Breast epithelium (tissue), 3 donors: Measurements from ENCODE around the gene IQUB.

ENCODE experiments used
- CTCF ChIP-seq, 3 donors: fragments of 450-650 bp; IDR thresholded peaks; one replicate each; pipeline ENCODE4 v1.5.1; 2016 to 2017; ENCODE audit warnings: antibody characterized with exemption in 3 of 3, mild to moderate bottlenecking in 3 of 3, moderate library complexity in 3 of 3
- POLR2AphosphoS5 ChIP-seq, 3 donors: sonication (generic); formaldehyde crosslinking; IDR thresholded peaks; one replicate each; pipeline ENCODE4 v1.6.1; 2017; ENCODE audit warnings: antibody characterized with exemption in 3 of 3

DNA sequence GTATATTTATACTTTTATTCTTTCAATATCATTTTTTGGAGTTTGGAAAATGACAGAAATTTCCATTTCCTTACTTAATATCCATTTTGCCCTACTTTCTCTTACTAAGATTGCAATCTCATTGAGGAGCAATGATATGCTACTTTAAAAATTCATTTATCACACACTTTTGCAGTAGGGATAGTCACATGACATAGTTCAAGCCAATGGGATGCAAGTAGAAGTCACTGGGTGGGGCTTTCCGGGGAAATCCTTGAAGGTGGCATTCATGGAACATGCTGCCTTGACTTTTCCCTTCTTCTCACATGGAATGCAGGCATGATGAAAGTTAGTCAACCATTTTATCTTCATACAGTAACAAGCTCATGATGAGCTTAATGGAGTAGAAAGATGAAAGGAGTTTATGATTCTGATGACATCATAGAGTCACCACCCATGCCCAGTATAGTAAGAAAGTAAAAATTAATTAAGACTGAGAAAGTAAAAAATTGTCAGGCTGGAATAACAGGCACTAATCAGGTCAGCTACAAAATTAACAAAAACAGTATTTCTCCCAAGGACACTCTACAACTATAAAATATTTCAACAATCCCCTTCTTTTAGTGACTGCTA lies 33.4 kb downstream of the IQUB start:
- TF ChIP-seq CTCF (IDR thresholded peaks at IDR 0.05) (no peak), POLR2AphosphoS5 (IDR thresholded peaks at IDR 0.05) (no peak)
